Measurements from ENCODE around the gene ADIG. TPM values are rescaled to one million over a fixed set of nuclear protein-coding genes. Genes with fewer than 3 reads are reported as not detected.

Gene ADIG
- total and polyA plus RNA-seq, 4 donors = not detected

GRCh38 chr20:38626921-38627659, 46.1 kb downstream of the ADIG start:
- H3K27me3 ChIP-seq (ENCODE audit: control insufficient read depth, insufficient read depth, low read length) = no peaks in the 10 kb centered on the region
- DNase-seq (ENCODE audit: low read depth in 4 of 6, low spot score in 6 of 6) = no peak
- no peaks in the 10 kb centered on the region for H3K9me3 ChIP-seq (ENCODE audit: control insufficient read depth, insufficient read depth, low read length)
- no peaks in the 10 kb centered on the region for H3K36me3 ChIP-seq (ENCODE audit: control insufficient read depth, insufficient read depth, low read length)
- no peaks in the 10 kb centered on the region for H3K4me1 ChIP-seq (ENCODE audit: control insufficient read depth, insufficient read depth, low read length)
- H3K27ac ChIP-seq (ENCODE audit: low read depth, low read length) = no peak overlapping the region
- no peak overlapping the region for H3K4me3 ChIP-seq (ENCODE audit: low read depth, low read length)
- 82% methylated on average over 8 of the region's 10 CpGs for WGBS (ENCODE audit: insufficient coverage)

- H3K9me3 ChIP-seq (ENCODE audit: control insufficient read depth, insufficient read depth, low read length) = no peaks in the 10 kb centered on the region
- no peak for DNase-seq (ENCODE audit: low read depth in 4 of 6, low spot score in 6 of 6)
- no peak overlapping the region for H3K4me3 ChIP-seq (ENCODE audit: low read depth, low read length)
- H3K36me3 ChIP-seq (ENCODE audit: control insufficient read depth, insufficient read depth, low read length) = no peaks in the 10 kb centered on the region
- 66% methylated on average over 8 of the region's 9 CpGs for WGBS (ENCODE audit: insufficient coverage)
- H3K27me3 ChIP-seq (ENCODE audit: control insufficient read depth, insufficient read depth, low read length) = no peaks in the 10 kb centered on the region
- no peak overlapping the region for H3K27ac ChIP-seq (ENCODE audit: low read depth, low read length)
- peaks cover 2% of the 10 kb centered on the region for H3K4me1 ChIP-seq (ENCODE audit: control insufficient read depth, insufficient read depth, low read length)
Measured at GRCh38 chr20:38628580-38629470, 47.8 kb downstream of the ADIG start.

- H3K4me1 ChIP-seq (ENCODE audit: control insufficient read depth, insufficient read depth, low read length) = peaks cover 2% of the 10 kb centered on the region
- DNase-seq (ENCODE audit: low read depth in 4 of 6, low spot score in 6 of 6) = no peak
- no peaks in the 10 kb centered on the region for H3K36me3 ChIP-seq (ENCODE audit: control insufficient read depth, insufficient read depth, low read length)
- no peak overlapping the region for H3K27ac ChIP-seq (ENCODE audit: low read depth, low read length)
- 100% methylated on average over 1 of the region's 1 CpG for WGBS (ENCODE audit: insufficient coverage)
- no peak overlapping the region for H3K4me3 ChIP-seq (ENCODE audit: low read depth, low read length)
- H3K27me3 ChIP-seq (ENCODE audit: control insufficient read depth, insufficient read depth, low read length) = no peaks in the 10 kb centered on the region
- H3K9me3 ChIP-seq (ENCODE audit: control insufficient read depth, insufficient read depth, low read length) = no peaks in the 10 kb centered on the region
Measured at GRCh38 chr20:38629979-38630378, 49.0 kb downstream of the ADIG start.

GRCh38 chr20:38630727-38631126, 49.7 kb downstream of the ADIG start:
- WGBS (ENCODE audit: insufficient coverage) = 80% methylated on average over 1 of the region's 6 CpGs
- DNase-seq (ENCODE audit: low read depth in 4 of 6, low spot score in 6 of 6) = no peak
- no peaks in the 10 kb centered on the region for H3K27me3 ChIP-seq (ENCODE audit: control insufficient read depth, insufficient read depth, low read length)
- H3K36me3 ChIP-seq (ENCODE audit: control insufficient read depth, insufficient read depth, low read length) = no peaks in the 10 kb centered on the region
- H3K9me3 ChIP-seq (ENCODE audit: control insufficient read depth, insufficient read depth, low read length) = no peaks in the 10 kb centered on the region
- H3K27ac ChIP-seq (ENCODE audit: low read depth, low read length) = no peak overlapping the region
- H3K4me3 ChIP-seq (ENCODE audit: low read depth, low read length) = no peak overlapping the region
- peaks cover 2% of the 10 kb centered on the region for H3K4me1 ChIP-seq (ENCODE audit: control insufficient read depth, insufficient read depth, low read length)

- WGBS (ENCODE audit: insufficient coverage) = 40% methylated on average over 2 of the region's 5 CpGs
- Histone ChIP-seq H3K4me3 (ENCODE audit: low read depth, low read length) (no peak overlapping the region), H3K9me3 (ENCODE audit: control insufficient read depth, insufficient read depth, low read length) (no peaks in the 10 kb centered on the region), H3K4me1 (ENCODE audit: control insufficient read depth, insufficient read depth, low read length) (peaks cover 2% of the 10 kb centered on the region), H3K27me3 (ENCODE audit: control insufficient read depth, insufficient read depth, low read length) (no peaks in the 10 kb centered on the region), H3K36me3 (ENCODE audit: control insufficient read depth, insufficient read depth, low read length) (no peaks in the 10 kb centered on the region), H3K27ac (ENCODE audit: low read depth, low read length) (no peak overlapping the region)
- no peak for DNase-seq (ENCODE audit: low read depth in 4 of 6, low spot score in 6 of 6)
Measured at GRCh38 chr20:38631155-38632022, 50.4 kb downstream of the ADIG start.

- peak in 2 of 6 donors; percentile 61 to 76 for DNase-seq (ENCODE audit: low read depth in 4 of 6, low spot score in 6 of 6)
- no peaks in the 10 kb centered on the region for H3K36me3 ChIP-seq (ENCODE audit: control insufficient read depth, insufficient read depth, low read length)
- H3K27me3 ChIP-seq (ENCODE audit: control insufficient read depth, insufficient read depth, low read length) = no peaks in the 10 kb centered on the region
- WGBS (ENCODE audit: insufficient coverage) = 19% methylated on average over 9 of the region's 13 CpGs
- H3K4me1 ChIP-seq (ENCODE audit: control insufficient read depth, insufficient read depth, low read length) = peaks cover 2% of the 10 kb centered on the region
- H3K9me3 ChIP-seq (ENCODE audit: control insufficient read depth, insufficient read depth, low read length) = no peaks in the 10 kb centered on the region
- H3K4me3 ChIP-seq (ENCODE audit: low read depth, low read length) = no peak overlapping the region
- no peak overlapping the region for H3K27ac ChIP-seq (ENCODE audit: low read depth, low read length)
Measured at GRCh38 chr20:38633577-38634093, 52.6 kb downstream of the ADIG start.

- Histone ChIP-seq H3K4me3 (ENCODE audit: low read depth, low read length) (no peak overlapping the region), H3K27me3 (ENCODE audit: control insufficient read depth, insufficient read depth, low read length) (no peaks in the 10 kb centered on the region), H3K4me1 (ENCODE audit: control insufficient read depth, insufficient read depth, low read length) (peaks cover 2% of the 10 kb centered on the region), H3K27ac (ENCODE audit: low read depth, low read length) (no peak overlapping the region), H3K36me3 (ENCODE audit: control insufficient read depth, insufficient read depth, low read length) (no peaks in the 10 kb centered on the region), H3K9me3 (ENCODE audit: control insufficient read depth, insufficient read depth, low read length) (no peaks in the 10 kb centered on the region)
- DNase-seq (ENCODE audit: low read depth in 4 of 6, low spot score in 6 of 6) = no peak
- 57% methylated on average over 2 of the region's 3 CpGs for WGBS (ENCODE audit: insufficient coverage)
Measured at GRCh38 chr20:38635721-38636288, 54.8 kb downstream of the ADIG start.
